DOHH2 (cell line): Measurements from ENCODE around the gene ARHGEF26.

Source experiments
- EZH2phosphoT487 ChIP-seq: fragments of 200-600 bp; sonication (generic); IDR thresholded peaks from 2 replicates; pipeline ENCODE4 v1.6.1; 2017; ENCODE audit warnings: borderline replicate concordance, mild to moderate bottlenecking, antibody characterized with exemption, low read length, moderate library complexity, mixed read lengths
- TF ChIP-seq, protein P1 (sequence below): fragments of 200-600 bp; sonication (generic); IDR thresholded peaks from one replicate; pipeline ENCODE4 v1.5.1; 2014; ENCODE audit warnings: antibody characterized with exemption, mild to moderate bottlenecking, low read depth, low read length; ENCODE audit not compliant: poor library complexity, severe bottlenecking

DNA sequence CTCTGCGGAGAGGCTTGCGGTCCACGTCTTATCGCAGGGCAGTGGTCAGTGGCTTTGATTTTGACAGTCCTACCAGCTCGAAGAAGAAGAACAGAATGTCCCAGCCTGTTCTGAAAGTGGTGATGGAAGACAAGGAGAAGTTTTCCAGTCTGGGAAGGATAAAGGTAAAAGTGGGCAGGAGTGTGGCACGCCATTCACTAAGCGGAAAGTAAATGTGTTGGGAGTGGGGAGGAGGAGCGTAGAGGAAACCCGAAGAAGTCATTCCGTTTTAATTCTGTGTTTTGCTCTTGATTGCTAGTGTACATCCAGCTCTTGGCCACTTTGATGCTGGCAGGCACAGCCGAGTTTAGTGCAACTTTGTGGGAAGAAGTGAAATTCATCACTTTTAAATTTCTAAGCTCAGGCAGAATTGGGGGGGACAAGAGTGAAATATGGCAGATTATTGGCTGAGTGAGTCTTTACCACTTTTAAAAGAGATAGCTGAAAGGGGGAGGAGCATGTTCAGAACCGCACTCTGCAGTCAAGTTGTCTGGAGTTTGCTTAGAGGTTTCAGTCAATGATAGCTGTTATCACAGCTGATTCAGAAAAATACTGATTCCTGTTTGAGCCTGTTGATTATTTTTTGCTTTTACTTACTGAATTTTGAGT lies 1.8 kb downstream of the ARHGEF26 start:
- TF ChIP-seq, protein P1, sequence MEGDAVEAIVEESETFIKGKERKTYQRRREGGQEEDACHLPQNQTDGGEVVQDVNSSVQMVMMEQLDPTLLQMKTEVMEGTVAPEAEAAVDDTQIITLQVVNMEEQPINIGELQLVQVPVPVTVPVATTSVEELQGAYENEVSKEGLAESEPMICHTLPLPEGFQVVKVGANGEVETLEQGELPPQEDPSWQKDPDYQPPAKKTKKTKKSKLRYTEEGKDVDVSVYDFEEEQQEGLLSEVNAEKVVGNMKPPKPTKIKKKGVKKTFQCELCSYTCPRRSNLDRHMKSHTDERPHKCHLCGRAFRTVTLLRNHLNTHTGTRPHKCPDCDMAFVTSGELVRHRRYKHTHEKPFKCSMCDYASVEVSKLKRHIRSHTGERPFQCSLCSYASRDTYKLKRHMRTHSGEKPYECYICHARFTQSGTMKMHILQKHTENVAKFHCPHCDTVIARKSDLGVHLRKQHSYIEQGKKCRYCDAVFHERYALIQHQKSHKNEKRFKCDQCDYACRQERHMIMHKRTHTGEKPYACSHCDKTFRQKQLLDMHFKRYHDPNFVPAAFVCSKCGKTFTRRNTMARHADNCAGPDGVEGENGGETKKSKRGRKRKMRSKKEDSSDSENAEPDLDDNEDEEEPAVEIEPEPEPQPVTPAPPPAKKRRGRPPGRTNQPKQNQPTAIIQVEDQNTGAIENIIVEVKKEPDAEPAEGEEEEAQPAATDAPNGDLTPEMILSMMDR: no peak
- TF ChIP-seq EZH2phosphoT487: no peak
